Esophagus muscularis mucosa (tissue), 4 donors: ENCODE measurements around the gene PARN. TPM values are rescaled to one million over a fixed set of nuclear protein-coding genes. Genes with fewer than 3 reads are reported as not detected.

Experiments
- DNase-seq: peaks from one replicate; pipeline ENCODE4 v3.0.0-alpha.2; 2017; ENCODE audit errors: extremely low spot score
- H3K27ac ChIP-seq, 4 donors: fragments of 200-600 bp; sonication (generic); replicated peaks in 1 of 4; 1 replicate in 3 of 4; 2 replicates in 1 of 4; pipeline ENCODE4 v1.5.1; 2016 to 2019; ENCODE audit warnings: mild to moderate bottlenecking in 1 of 4
- H3K27me3 ChIP-seq, 4 donors: fragments of 200-600 bp; sonication (generic); one replicate each; pipeline versions ENCODE4 v1.5.1 to v1.6.0; 2016 to 2019
- H3K36me3 ChIP-seq, 4 donors: fragments of 200-600 bp; sonication (generic); one replicate each; pipeline ENCODE4 v1.5.1; 2016 to 2019
- H3K4me1 ChIP-seq, 4 donors: fragments of 200-600 bp; sonication (generic); one replicate each; pipeline ENCODE4 v1.5.1; 2016 to 2019
- H3K4me3 ChIP-seq, 4 donors: fragments of 200-600 bp; sonication (generic); 1 replicate in 2 of 4; 2 replicates in 2 of 4; pipeline ENCODE4 v1.5.1; 2016 to 2019; ENCODE audit warnings: mild to moderate bottlenecking in 4 of 4, moderate library complexity in 1 of 4
- H3K9me3 ChIP-seq, 4 donors: fragments of 200-600 bp; sonication (generic); 1 replicate in 3 of 4; 2 replicates in 1 of 4; pipeline ENCODE4 v1.5.1; 2016 to 2019
- EP300 ChIP-seq: sonication (generic); formaldehyde crosslinking; IDR thresholded peaks from one replicate; pipeline ENCODE4 v1.6.1; 2017; ENCODE audit warnings: antibody characterized with exemption
- POLR2A ChIP-seq: fragments of 450-650 bp; IDR thresholded peaks from one replicate; pipeline ENCODE4 v1.6.1; 2017; ENCODE audit warnings: antibody characterized with exemption, moderate library complexity, mild to moderate bottlenecking, low read depth
- POLR2AphosphoS5 ChIP-seq, 2 donors: sonication (generic); formaldehyde crosslinking; IDR thresholded peaks; one replicate each; pipeline ENCODE4 v1.6.1; 2017; ENCODE audit warnings: antibody characterized with exemption in 2 of 2
- WGBS: methylation state at CpG from one replicate; pipeline ENCODE4 v1.1.5; 2018; 5-methylcytosine and 5-hydroxymethylcytosine counted together
- intact Hi-C: fragments of 100-400 bp; cut with DNase I; formaldehyde crosslinking; loops from one replicate; pipeline ENCODE4 v1.15.1; 2023
- total RNA-seq, 4 donors: library from RNA; depleted of rRNA; stranded (reverse); fragments of >200 nt; gene quantifications; one replicate each; pipeline versions ENCODE4 v1.1.0 to v1.2.1, GENCODE V29; 2016
- TF ChIP-seq, protein P1 (sequence below), 3 experiments: fragments of 200-600 bp in 2 of 3; fragments of 450-650 bp in 1 of 3; sonication (generic) in 2 of 3; IDR thresholded peaks; one replicate each; pipeline ENCODE4 v1.5.1; 2017 to 2019; ENCODE audit warnings: antibody characterized with exemption in 3 of 3, mild to moderate bottlenecking in 2 of 3, moderate library complexity in 1 of 3

Gene PARN
- total RNA-seq, 4 donors from 2014 or later = 32.6 to 43.5 (median 36.1) TPM

DNA sequence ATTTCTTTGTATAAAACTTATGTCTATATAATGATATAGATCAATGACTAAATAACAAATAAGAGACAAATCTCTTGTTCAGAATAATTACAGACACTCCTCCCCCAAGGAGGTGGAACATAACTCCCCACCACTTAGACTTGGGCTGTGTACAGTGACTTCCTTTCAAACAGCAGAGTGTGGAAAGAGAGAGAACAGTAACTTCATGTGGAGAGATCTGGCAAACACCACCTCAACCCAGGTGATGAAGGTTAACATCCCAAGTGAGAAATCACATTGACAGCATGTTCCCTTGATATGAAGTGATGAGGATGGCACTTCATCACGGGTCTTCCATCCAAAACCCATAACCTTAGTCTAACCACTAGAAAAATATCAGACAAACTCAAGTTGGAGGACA lies 169.3 kb downstream of the PARN start:
- Histone ChIP-seq H3K36me3 (no peaks in the 10 kb centered on the region), H3K27me3 (no peaks in the 10 kb centered on the region), H3K4me1 (no peaks in the 10 kb centered on the region), H3K9me3 (peaks cover 0 to 11% (median 10%) of the 10 kb centered on the region in 4 donors), H3K4me3 (no peak overlapping the region), H3K27ac (no peak overlapping the region)
- DNase-seq = no peak
- WGBS = 90% methylated on average over 1 of the region's 1 CpG
- intact Hi-C loops = no loop called here
- TF ChIP-seq, protein P1, sequence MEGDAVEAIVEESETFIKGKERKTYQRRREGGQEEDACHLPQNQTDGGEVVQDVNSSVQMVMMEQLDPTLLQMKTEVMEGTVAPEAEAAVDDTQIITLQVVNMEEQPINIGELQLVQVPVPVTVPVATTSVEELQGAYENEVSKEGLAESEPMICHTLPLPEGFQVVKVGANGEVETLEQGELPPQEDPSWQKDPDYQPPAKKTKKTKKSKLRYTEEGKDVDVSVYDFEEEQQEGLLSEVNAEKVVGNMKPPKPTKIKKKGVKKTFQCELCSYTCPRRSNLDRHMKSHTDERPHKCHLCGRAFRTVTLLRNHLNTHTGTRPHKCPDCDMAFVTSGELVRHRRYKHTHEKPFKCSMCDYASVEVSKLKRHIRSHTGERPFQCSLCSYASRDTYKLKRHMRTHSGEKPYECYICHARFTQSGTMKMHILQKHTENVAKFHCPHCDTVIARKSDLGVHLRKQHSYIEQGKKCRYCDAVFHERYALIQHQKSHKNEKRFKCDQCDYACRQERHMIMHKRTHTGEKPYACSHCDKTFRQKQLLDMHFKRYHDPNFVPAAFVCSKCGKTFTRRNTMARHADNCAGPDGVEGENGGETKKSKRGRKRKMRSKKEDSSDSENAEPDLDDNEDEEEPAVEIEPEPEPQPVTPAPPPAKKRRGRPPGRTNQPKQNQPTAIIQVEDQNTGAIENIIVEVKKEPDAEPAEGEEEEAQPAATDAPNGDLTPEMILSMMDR (IDR thresholded peaks at IDR 0.05) = no peak
- no peak for TF ChIP-seq POLR2A
- no peak for TF ChIP-seq POLR2AphosphoS5 (IDR thresholded peaks at IDR 0.05)
- no peak for TF ChIP-seq EP300

DNA sequence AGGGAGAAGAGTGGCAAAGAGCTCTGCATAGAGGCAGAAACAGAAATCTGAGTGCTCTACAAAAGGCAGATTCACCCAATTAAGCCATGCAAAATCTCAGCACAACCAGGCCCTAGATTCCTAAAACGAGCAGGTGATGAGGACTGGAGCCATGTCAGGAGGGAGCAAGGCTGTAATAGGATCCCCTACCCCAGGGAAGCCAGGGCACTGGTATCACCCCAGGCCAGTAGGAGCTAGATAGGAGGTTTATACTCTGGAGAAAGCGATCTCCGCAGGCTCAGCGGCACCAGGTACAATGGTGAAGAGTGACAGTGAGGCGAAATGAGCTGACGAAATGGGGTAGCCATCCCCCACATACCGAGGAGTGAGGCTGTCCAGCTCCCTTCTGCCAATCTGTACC lies 171.5 kb downstream of the PARN start:
- no peaks in the 10 kb centered on the region for H3K4me1 ChIP-seq
- intact Hi-C loops = no loop called here
- TF ChIP-seq EP300 = no peak
- no peak overlapping the region for H3K4me3 ChIP-seq
- H3K27me3 ChIP-seq = no peaks in the 10 kb centered on the region
- H3K27ac ChIP-seq = no peak overlapping the region
- no peaks in the 10 kb centered on the region for H3K36me3 ChIP-seq
- peaks cover 0 to under 1% (median 0%) of the 10 kb centered on the region in 4 donors for H3K9me3 ChIP-seq
- 89% methylated on average over 7 of the region's 7 CpGs for WGBS
- DNase-seq = no peak

DNA sequence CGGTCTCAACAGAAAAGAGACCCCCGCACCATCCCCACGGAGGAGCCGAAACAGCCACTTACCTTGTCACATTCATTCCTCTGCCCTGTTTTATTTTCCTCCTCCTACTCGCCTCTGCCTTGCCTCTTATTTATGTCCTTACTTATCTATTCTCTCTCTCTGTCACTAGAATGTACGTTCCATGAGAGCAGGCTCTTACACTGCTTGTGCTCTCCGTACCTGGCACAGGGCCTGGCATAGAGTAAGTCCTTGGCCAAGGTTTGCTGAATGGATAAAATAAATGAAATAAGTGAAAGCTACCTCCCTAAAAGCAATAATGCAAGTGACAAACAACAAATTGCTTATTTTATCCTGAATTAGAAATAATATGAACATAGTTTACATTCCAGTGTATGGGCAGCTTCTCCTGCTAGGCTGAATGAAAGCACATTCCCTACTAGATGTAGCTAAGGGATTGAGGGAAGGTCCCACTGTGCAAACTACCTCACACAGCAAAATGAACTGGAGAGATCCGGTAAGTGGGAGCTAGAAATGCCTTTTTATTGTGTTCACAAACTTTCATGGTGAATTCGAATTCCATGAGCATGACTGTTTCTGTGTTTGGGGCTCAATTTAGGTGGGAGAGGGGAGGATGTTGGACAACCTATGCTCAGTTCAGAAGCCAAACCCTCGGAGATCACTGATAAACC lies 173.1 kb downstream of the PARN start:
- no peaks in the 10 kb centered on the region for H3K36me3 ChIP-seq
- WGBS = 95% methylated on average over 10 of the region's 10 CpGs
- no peak overlapping the region for H3K4me3 ChIP-seq
- H3K4me1 ChIP-seq = no peaks in the 10 kb centered on the region
- intact Hi-C loops = no loop called here
- DNase-seq = no peak
- H3K27me3 ChIP-seq = no peaks in the 10 kb centered on the region
- H3K9me3 ChIP-seq = no peaks in the 10 kb centered on the region
- TF ChIP-seq EP300 (no peak), POLR2A (no peak), POLR2AphosphoS5 (IDR thresholded peaks at IDR 0.05) (no peak)
- TF ChIP-seq, protein P1 (IDR thresholded peaks at IDR 0.05) = no peak
- no peak overlapping the region for H3K27ac ChIP-seq

DNA sequence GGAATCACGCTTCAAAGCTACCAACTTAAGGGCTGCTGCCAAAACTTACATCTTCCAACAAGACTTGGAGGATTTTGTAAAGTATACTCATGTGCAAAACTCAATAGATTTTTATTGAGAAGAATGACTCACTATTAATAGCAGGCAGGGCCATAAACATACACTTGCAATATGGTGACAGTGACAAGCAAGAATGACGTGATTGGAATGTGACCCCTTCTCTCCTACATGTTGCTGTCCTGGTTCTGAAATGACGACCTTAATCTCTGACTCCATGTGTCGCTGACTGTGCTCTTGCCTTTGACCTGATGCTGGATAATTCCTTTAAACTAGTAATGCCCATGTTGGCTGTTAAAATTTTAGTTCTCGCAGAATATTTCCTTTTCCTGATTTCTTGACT lies 174.5 kb downstream of the PARN start:
- H3K4me3 ChIP-seq = no peak overlapping the region
- no peaks in the 10 kb centered on the region for H3K36me3 ChIP-seq
- H3K27me3 ChIP-seq = no peaks in the 10 kb centered on the region
- no peak for TF ChIP-seq EP300
- no peak for TF ChIP-seq POLR2AphosphoS5 (IDR thresholded peaks at IDR 0.05)
- TF ChIP-seq, protein P1 (IDR thresholded peaks at IDR 0.05) = no peak
- TF ChIP-seq POLR2A = no peak
- 91% methylated on average over 5 of the region's 5 CpGs for WGBS
- H3K9me3 ChIP-seq = no peaks in the 10 kb centered on the region
- H3K27ac ChIP-seq = no peak overlapping the region
- DNase-seq = no peak
- intact Hi-C loops = no loop called here
- no peaks in the 10 kb centered on the region for H3K4me1 ChIP-seq

DNA sequence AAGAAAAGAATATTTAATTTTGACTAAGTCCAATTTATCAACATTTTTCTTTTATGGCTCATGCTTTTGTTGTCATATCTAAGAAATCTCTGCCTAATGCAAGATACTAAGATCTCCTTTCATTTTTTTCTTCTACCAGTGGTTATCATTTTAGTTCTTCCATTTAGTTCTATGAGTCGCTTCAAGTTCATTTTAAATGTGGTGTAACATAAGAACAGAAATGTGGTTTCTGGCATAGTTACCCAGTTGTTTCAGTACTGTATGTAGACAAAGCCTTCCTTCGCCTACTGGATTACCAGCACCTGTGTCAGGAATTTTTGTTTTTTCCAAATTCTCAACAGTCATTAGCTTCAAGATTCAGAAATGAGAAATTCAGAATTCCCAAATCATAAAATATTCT lies 175.7 kb downstream of the PARN start:
- no peaks in the 10 kb centered on the region for H3K9me3 ChIP-seq
- 92% methylated on average over 2 of the region's 2 CpGs for WGBS
- no peak for TF ChIP-seq POLR2A
- no peak for TF ChIP-seq EP300
- intact Hi-C loops = no loop called here
- no peak overlapping the region for H3K4me3 ChIP-seq
- no peaks in the 10 kb centered on the region for H3K4me1 ChIP-seq
- no peak overlapping the region for H3K27ac ChIP-seq
- DNase-seq = no peak
- no peaks in the 10 kb centered on the region for H3K36me3 ChIP-seq
- no peaks in the 10 kb centered on the region for H3K27me3 ChIP-seq

DNA sequence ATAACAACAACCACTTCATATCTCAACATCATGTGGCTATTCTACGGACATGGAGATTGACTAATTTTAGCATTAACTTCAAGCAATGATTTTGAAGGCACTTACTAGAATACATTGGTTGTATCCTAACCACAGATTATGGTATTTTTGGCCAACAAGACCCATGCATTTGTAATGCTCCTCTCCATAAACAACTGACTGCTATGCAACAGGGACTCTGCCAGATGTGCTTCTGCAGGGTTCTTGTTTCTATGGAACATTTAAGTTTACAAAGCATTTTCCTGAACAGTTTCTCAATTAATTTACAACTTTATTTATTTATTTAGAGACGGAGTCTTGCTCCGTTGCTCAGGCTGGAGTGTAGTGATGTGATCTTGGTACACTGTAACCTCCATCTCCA lies 178.0 kb downstream of the PARN start:
- H3K27me3 ChIP-seq = no peaks in the 10 kb centered on the region
- H3K4me3 ChIP-seq = no peak overlapping the region
- no peak for DNase-seq
- intact Hi-C loops = no loop called here
- 91% methylated on average over 3 of the region's 3 CpGs for WGBS
- H3K9me3 ChIP-seq = no peaks in the 10 kb centered on the region
- no peaks in the 10 kb centered on the region for H3K36me3 ChIP-seq
- no peaks in the 10 kb centered on the region for H3K4me1 ChIP-seq
- TF ChIP-seq POLR2A = no peak
- no peak for TF ChIP-seq EP300
- no peak for TF ChIP-seq POLR2AphosphoS5 (IDR thresholded peaks at IDR 0.05)
- TF ChIP-seq, protein P1 (IDR thresholded peaks at IDR 0.05) = no peak
- no peak overlapping the region for H3K27ac ChIP-seq
